GM18505 (cell line): Measurements from ENCODE around the gene TMED10.

Source experiments
- ATAC-seq: cut with Tn5 transposase; IDR thresholded peaks from one replicate; pipeline ENCODE4 v1.9.1; 2021; ENCODE audit not compliant: unreplicated experiment
- POLR2A ChIP-seq: IDR thresholded peaks from 4 replicates; pipeline ENCODE4 v1.6.1; 2011; ENCODE audit warnings: borderline replicate concordance; ENCODE audit not compliant: insufficient read depth, insufficient read length; ENCODE audit errors: extremely low read depth

TMED10 gene

DNA sequence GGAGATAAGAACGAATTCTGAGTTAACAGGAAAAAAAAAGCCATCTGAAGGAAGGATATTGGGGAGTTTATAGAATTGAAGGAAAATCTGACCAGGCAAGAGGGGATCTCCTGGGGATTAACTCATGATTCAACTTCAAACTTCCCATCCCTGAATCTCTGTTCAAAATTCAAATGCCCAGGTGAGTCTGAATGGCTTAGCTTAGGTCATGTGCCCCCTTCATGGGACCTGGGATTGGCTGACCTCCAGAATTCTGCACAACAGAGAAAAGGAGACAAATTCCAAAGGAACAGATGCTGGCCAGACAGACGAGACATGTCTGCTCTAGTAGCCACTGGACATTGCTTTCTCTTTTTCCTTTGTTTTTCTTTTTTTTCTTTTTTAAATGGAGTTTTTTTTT is 26.2 kb upstream of the TMED10 start:
- TF ChIP-seq POLR2A: no peak
- no peak for ATAC-seq

DNA sequence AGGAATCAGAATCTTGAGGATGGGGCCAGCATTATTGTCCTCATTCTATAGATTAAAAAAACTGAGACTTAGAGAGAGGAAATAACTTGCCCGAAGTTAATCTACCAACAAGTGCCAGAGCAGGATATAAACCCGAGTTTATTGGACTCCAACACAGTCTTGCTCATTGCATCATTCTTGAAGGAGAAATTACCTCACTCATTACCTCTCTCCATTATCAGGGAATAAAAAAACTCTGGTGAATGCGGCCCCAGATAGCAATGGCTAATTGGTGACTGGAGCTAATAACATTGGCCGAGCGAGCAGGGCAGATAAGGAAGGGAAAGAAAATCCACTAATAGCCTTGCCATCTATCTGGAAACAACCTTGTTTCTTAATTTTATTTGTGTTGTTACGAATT is 24.7 kb upstream of the TMED10 start:
- ATAC-seq: no peak
- no peak for TF ChIP-seq POLR2A

DNA sequence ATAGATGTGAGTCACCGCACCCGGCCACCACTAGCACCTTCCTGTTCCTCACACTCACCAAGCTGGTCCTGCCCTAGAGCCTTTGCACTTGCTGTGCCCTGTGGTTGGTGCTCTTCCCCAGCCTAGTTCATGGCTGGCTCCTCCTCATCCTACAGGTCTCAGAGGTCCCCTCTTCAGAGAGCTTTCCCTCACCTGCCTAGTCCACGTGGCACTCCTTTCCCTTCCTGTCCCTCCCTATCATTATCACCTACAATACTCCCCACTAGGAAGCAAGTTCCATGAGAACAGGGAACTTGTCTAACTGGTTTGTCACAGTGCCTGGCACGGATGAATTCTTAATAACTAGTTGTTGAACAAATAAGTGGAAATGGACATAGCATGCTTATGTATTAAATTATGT is 24.0 kb upstream of the TMED10 start:
- ATAC-seq: no peak
- no peak for TF ChIP-seq POLR2A

DNA sequence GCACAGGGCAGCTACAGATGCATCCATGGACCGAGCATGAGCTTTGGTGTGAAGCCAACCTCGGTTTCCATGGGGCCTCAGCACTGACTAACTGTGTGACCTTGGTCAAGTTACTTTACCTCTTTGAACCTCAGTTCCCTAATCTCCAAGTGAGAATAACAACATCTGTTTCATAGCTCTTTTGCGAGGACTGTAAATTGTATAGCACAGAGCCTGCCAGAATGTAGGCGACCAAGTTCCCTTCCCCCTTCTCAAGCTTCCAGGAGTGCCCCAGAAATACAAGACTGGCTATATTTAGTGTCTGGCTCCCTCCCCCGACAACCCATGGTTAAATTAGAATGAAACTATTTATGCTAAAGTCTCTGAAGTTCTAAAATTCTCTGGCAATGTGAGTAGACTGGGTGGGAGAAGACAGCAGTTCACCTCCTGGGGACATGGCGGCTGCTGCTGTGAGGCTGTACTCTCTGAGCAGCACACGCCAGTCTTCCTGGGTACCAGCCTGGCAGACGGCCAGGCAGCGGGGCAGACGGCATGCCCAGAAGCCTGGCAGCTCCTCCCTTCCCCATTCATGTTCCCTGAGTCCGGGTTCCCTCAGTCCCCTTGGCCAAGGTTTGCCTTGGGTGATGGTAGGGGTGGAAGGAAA is 22.0 kb upstream of the TMED10 start:
- ATAC-seq: no peak
- TF ChIP-seq POLR2A: no peak

DNA sequence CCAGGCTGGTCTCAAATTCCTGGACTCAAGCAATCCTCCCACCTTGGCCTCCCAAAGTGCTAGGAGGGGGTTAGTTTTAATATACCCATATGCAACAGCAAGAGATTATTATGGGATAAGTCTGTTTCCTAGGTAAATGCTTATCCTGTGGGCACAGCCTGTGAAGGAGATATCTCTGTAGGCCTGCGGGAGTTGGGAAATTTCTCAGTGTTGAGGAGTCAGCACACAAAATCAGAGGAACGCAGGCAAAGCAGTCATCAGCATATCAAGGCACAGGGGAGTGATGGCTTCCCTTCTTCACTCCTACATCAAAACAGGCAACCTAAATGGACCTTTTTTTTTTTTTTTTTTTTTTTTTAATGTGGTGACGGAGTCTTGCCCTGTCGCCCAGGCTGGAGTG is 20.9 kb upstream of the TMED10 start:
- TF ChIP-seq POLR2A: no peak
- no peak for ATAC-seq

DNA sequence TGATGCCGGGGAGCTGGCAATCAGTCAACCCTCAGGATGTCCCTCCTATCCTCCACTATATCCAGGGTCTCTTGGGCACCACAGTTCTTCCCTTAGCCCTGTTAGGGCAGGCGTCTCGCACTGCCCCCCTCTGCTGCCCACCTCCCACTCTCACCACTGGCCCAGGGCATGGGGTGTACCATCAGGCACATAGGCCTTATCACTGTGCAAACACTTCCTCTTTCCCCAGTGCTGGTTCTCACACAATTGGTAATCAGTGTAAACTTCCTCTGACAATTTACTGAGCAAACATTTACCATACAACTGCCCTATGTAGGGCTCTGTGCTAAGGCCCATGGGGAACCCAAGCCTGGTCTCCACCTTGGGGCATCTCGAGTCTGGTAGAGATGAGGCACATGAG is 20.1 kb upstream of the TMED10 start:
- ATAC-seq: no peak
- TF ChIP-seq POLR2A: no peak

DNA sequence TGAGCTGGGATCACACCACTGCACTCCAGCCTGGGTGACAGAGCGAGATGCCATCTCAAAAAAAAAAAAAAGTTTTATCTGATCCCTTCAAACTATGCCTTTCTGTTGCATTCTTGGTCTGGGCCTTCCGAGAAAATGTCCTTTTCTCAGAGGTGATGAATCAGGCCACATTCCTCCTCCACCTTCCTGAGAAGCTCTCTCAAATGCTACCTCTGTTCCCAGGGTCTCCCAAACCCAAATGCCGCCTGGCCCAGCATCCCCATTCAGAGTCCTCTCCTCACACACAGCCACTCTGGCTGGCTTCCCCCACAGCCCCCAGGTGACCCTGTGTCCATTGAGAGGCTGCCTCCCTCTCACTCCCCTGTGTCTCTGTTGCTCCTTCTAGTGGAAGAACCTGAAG is 19.7 kb upstream of the TMED10 start:
- no peak for ATAC-seq

DNA sequence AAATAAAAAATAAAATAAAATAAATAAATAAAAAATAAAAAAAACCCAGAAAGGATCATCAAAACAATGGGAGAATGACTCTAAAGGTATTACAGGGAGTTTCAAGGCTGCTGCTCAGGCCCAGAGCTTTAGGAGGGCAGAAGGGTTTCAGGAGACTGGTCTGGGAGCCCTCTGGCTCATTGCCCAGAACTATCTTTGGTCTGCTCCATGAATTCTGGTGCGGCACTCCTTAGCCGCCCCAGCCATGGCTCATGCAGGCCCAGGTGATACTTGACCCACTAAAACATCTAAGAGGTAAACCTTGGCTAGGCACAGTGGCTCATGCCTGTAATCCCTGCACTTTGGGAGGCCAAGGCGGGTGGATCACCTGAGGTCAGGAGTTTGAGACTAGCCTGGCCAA is 14.7 kb upstream of the TMED10 start:
- no peak for TF ChIP-seq POLR2A
- ATAC-seq: no peak

More for the DNA sequence above, 19.7 kb upstream of the TMED10 start:
- no peak for TF ChIP-seq POLR2A

DNA sequence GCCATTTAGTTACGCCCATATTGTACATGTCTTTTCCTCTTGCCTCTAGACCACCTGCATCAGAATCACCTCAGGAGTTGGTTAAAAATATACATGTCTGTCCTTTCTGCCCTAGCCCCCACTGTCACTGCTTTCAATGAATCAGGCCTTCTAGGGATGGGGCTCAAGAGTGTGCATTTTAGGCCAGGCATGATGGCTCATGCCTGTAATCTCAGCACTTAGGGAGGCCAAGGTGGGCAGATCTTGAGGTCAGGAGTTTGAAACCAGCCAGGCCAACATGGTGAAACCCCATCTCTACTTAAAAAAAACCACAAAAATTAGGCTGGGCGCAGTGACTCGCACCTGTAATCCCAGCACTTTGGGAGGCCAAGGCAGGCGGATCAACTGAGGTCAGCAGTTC is 13.6 kb upstream of the TMED10 start:
- no peak for ATAC-seq
- TF ChIP-seq POLR2A: no peak

DNA sequence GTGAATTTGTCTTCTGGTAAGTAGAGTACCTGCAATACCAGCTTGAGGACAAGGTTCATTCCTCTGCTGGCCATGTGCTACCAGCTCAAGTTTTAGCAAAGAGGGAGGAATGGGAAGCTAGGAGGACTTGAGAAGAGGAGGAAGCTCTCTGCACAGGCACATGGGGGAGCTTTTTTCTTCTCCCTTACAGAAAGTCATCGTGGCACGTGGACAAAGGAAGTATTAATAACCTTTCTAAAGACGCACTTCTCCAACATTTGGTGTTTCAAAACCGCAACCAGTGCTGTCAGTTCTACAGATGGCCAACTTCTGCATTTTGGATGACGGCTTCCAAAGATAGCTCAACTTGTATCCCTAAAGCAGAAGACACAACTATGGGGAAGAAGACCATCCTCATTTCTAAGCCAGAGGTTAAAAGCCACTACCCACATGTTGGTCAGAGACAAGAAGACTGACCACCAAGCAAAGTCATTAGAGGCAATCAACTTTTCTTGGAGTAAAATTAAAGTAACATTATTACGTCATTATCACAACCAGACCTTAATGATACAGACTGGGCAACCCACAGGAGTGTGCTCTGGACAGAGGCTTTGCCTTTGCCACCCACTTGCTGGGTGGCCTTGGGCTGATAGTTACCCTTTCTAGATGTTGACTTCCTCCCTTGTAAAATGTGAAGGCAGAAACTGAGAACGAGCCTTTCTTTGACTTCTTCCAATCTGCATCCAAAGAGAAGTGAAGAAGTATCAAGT is 12.3 kb upstream of the TMED10 start:
- no peak for ATAC-seq
- no peak for TF ChIP-seq POLR2A

DNA sequence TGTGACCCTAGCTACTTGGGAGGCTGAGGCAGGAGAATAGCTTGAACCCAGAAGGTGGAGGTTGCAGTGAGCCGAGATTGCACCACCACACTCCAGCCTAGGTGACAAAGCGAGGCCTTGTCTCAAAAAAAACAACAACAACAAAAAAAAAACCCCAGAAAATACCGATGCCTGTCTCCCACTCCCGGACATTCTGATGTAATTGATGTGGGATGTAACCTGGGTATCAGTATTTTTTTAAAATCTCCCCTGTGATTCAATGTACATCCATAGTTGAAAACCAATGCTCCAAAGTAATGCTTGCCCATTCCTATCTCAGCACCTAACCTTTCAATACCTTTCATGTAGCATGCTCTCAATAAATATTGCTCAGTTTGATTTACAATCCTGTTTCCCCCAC is 11.7 kb upstream of the TMED10 start:
- TF ChIP-seq POLR2A: no peak
- no peak for ATAC-seq

DNA sequence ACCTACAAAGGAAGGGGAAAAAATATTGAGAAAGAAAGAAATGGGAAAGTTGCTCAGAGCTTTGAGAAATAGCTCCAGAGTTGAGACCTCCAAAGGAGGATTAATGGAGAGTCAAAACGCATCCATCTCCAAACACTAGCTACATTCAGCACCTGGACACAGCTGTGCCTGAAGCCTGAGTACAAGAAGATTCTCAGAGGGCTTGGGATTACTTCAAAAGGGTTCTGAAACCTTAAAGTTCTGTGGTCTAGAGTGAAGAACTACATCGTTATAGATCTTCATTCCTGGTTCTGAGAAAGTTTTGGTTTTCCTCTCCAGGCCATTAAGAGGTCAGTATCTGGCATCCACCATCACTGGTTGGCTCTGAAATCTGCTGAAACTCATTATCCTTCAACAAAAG is 10.5 kb upstream of the TMED10 start:
- TF ChIP-seq POLR2A: no peak
- ATAC-seq: no peak

DNA sequence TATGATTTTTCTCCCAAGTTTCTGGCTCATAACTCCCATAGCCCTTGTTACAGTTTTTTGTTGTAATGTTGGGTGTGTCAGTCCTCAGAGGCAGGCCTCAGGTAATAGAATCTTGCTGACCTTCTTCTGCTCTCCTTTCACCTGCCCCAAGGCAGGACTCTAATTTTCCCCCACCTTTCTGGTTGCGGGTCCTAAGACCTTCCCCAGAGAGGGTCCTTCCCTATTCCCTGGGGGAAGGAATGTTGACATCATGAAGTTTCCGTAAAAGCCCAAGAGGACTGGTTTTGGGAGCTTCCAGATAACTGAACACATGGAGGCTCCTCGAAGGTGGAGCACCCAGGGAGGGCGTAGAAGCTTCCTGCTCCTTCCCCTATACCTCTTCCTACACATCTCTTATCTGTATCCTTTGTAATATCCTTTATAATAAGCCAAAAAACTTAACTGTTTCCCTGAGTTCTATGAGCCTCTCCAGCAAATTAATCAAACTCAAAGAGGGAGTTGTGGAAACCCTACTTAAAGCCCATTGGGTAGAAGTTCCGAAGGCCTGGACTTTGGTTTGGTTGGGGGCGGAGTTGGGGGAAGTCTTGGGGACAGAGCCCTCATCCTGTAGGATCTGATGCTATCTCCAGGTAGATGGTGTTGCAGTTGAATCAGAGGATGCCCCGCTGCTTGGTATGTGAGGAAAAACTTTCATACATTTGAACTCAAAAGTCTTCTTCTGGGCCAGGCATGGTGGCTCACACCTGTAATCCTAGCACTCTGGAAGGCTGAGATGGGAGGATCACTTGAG is 9.0 kb upstream of the TMED10 start:
- TF ChIP-seq POLR2A: no peak
- no peak for ATAC-seq

DNA sequence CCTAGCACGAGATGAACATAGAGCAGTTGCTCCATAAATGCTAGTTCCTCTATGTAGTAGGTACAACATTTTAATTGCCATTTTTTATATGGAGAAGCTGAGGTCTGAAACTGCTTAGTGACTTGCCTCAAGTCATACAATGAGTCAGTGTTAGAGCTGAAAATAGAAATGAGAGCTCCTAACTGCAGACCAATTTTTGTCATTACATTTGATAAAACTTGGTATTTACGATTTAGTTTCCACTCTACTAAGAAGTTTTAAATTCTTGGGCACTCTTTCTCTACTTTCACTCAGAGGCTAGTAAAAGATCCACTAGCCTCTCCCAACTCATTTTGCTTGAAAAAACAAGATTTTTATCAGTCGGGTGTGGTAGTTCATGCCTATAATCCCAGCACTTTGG is 8.1 kb upstream of the TMED10 start:
- no peak for TF ChIP-seq POLR2A
- ATAC-seq: no peak
